Midbrain (tissue), 1 donor: ENCODE results near the gene DYNLL2.
"Not testable (repeated sequence)": the region's sequence is repeated elsewhere in the genome, so short reads cannot be mapped to it uniquely, and the experiment has no call there.

Experiments
- DNase-seq: peaks from one replicate; lab custom pipeline; 2025; lab: John Stamatoyannopoulos, UW

DYNLL2 gene

DNA sequence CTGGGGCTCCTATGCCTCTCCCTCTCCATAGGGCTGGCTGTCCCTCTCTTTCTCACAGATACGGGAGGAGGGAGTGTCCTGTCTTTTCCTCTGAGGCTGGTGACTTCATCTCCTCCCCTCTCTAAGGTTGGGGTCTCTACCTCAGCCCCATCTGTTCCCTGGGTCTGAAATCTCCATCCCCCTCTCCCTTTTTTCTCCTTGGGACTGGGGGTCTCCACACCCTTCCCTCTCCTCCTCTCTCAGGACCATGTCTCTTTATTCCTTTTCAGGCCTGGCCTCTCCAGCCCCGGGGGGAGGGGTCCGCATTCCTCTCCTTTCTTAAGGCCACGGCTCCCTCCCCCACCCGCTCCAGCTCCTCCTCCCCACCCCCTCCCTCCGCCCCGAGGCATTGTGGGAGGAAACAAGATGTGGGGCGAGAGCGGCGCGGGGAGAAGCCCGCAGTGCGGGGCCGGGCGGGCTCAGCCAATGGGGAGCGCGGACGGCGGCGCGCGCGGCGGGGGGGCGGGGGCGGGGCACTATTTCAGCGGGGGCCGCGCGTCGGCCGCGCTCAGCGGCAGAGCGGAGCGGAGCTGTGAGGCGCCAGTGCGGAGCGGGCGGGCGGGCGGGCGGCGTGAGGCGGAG lies at the start of gene DYNLL2:
Gene DYNLL2 (plus strand): TSS at position 550 of the 621 bp plus-strand sequence. CDS start 3,672 bp downstream, outside the sequence.
- DNase-seq, result peak; percentile 85

DNA sequence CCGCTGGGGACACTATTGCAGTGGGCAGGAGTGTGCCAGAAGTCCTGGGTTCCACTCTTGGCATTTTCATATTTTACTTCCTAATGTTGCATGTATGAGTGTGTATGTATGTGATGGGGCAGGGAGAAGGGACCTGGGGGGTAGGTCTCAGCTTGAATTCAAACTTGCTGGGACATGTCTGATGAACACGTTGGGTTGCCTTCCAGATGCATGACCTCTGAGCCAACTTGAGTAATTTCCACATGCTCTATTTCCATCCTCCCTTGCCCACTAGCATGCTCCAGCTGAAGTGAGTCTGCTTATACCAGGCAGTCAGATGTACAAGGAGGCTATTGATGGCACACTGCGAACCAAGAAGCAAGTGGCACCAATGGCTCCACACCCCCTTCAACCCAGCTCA lies 43.2 kb upstream of the DYNLL2 start:
- no peak for DNase-seq

DNA sequence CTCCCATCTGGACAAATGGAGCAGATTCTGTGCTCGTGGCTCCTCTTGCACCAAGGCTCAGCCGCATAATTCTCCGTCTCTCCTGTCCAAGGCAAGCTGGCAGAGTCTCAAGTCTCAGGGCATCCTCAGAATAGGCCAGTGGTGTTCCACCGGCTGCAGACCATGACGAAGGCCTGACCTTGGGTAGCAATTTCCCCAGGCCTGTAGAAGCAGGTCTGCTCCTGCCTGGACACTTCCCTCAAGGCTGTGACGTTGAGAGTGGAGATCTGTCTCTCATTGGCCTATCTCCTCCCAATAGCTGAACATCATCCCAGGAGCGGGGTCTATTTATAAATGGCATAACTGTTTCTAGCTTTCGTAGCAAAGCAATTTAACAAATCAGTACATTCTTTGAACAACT lies 42.8 kb upstream of the DYNLL2 start:
- no peak for DNase-seq

DNA sequence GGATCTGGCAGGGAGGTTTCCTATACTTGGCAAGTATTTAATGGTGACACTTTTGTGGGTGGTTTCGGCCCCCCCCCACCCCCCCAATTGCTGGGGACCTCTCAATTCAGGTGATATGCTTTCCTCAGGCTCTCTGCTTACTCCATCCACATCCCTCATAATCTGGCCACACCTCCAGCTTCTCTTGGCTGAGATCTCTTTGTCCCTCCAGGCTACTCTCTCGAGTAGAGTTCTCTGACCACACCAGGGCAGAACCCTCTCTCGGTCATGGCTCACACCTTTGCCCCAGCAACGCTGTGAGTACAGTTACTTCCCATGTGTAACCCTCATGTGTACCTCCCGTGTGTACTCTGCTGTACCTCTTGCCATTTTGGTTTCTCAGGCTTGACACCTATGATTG lies 42.1 kb upstream of the DYNLL2 start:
- no peak for DNase-seq

DNA sequence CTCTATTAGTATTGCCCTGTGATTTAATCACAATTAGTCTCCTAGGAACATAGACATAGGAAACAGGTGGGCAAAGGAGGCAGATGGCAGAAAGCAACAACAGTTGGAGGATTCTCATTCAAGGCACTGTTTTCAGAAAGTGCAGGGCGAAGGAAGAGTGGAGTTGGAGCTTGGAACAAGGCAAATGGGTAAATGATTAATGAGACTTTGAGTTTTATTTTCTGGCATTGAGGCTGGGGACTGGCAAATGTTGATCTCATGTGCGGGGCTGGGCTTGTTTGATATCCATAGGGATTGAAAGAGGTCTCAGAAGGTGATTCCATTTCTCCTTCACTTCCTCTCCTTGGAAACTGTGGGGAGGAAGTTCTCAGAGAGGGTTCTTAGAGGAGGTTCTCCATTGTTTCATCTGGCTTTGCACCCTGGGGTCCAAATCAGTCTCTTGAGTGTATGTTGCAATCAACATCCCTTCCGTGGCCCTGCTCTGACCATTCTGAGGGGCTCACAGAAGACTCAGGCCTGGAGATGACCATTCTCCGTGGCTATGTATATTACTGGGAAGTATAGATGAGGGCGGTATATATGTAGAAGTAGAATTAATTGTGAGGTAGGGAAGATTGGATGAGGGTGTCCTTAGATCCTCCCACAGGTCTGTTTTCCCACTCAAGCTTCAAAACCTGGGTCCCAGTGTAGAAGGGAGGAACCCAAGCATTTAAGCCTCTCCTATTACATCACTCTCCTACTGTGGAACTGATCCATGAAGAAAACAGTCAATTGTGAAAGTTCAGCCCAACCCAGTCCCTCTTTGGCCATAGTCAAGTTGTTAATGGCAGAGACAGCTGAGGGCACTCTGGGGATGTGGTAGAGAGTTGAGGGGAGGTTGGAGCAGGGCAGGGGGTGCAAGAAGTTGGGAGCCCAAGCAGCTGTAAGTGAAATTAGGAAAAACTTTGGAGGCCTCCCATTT lies 39.7 kb upstream of the DYNLL2 start:
- DNase-seq, result no peak

DNA sequence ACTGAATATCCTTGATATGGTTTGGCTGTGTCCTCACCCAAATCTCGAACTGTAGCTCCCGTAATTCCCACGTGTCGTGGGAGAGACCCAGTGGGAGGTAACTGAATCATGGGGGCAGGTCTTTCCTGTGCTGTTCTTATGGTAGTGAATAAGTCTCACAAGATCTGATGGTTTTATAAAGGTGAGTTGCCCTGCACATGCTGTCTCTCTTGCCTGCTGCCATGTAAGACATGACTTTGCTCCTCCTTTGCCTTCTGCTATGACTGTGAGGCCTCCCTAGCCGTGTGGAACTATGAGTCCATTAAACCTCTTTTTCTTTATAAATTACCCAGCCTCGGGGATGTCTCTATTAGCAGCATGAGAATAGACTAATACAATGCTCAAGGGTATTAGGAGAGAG lies 39.0 kb upstream of the DYNLL2 start:
- not testable (repeated sequence) for DNase-seq

DNA sequence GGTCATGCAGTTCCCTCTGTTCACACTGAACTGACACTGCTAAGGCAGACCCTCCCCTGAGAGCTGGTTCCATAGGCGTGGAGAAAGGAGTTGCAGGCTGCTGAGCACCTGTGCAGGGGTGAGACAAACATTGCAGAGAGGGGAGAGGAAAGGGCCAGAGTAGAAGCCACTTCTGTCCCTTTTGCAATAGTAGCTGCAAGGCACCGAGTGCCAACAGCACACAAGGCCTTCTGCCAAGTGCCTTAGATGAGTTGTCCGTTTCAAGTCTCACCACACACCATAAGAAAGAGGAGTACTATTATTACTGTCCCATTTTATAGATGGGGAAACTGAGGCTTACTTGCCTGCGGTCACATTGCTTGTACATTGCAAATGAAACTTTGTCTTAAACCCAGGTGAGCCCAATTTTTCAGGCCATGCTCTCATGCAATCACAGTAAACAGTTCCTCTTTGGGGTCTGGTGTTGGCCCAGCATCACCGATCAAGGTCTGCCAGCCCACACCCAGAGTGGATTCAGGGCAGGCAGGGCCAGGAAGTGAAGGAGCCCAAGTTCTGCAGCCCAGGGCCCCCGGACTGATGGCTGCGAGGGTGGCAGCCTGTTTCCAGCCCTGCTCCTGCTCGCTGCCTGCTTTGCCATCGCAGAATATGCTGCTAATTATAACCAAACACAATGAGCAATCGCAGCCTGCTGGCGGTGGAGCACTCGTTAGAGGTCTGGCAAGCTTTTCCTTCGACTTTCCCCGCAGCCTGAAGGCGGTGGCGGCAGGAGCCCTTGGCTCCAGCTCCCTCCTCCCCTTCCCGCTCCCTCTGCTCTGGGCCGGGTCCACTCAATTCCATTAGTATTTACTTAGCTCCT lies 36.8 kb upstream of the DYNLL2 start:
- no peak for DNase-seq

DNA sequence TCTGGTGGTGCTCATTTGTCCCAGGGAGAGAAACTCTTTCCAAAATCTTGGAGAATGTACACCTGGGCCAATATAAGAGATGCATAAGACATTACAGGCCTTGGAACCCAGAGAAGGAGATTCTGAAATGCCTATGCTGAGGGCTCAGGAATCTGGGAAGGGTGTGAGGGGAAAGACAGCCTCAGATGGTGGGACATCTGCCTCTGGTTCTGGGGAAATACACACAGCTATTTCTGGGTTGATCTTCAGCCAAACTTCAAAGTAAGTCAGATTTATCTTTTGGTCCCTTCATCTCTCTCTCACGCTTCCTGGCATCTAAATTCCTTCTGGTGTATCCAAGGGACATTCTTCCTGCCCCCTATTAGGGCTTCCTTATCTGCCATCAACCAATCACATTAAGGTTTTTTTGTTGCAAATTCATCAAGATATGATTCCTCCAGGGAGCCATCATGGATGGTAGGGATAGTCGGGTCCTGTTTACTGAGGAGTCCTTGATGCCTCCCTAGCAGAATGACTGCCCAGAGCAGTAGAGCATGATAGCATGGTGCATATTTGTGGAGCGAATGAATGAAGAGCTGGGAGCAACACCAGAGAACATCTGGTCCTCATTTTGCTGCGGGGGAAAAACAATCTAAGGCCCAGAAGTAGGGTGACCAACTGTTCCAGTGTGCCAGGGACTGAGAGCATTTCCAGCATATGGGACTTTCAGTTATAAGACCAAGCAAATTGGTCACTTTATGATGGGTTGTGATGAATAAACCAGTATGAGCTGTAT lies 35.7 kb upstream of the DYNLL2 start:
- no peak for DNase-seq

DNA sequence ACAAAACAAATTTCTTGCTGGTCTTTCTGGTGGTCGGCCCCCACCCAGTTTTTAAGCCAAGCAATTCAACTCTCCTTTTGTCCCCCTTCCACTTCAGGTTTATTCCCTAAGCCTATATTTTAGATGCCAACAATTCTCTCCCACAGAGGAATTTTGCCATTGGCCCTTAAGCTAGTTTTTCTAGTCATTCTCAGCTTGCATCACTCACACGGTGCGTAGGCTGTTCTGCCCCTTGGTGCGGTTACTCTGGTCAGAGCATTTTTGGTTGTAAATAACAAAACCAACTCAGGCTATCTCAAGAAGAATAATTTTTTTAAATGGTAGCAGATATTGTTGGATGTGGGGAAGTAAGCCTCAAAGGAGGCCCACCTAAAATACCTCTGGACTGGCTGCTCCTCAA lies 33.7 kb upstream of the DYNLL2 start:
- no peak for DNase-seq

DNA sequence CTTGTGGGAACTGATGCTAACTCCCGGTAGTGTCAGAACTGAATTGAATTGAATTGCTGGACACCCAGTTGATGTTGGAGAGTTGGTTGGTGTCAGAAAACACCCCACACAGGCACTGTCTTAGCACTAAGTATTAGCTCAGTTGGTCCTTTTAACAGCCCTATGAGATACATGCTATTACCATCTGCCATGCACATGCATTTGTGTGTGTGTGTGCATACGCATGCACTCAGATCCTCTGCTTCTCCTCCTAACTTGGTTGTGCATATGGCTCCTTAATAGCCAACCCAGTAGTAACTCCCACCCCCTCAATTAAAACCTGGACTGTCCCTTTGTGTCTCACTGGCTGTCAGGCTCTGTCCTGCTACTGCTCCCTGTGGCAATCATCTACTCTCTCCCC lies 32.3 kb upstream of the DYNLL2 start:
- no peak for DNase-seq

DNA sequence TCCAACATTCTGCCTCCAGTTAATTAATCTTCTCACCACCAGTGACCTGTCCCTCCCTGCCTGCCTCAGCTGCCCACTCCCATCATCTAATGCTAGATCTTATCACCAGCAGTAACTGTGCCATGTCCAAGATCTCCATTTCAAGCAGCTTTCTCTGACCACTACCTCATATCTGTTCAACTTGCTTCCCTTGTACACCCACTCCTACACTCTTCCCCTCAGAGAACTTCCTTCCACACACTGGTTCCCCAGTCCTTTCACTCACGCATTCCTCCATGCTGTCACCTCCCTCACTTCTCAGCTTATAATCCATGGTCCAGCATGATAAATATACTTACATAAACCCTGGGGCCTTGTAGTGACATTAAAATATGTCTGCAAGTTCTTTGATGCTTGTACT lies 31.8 kb upstream of the DYNLL2 start:
- no peak for DNase-seq

DNA sequence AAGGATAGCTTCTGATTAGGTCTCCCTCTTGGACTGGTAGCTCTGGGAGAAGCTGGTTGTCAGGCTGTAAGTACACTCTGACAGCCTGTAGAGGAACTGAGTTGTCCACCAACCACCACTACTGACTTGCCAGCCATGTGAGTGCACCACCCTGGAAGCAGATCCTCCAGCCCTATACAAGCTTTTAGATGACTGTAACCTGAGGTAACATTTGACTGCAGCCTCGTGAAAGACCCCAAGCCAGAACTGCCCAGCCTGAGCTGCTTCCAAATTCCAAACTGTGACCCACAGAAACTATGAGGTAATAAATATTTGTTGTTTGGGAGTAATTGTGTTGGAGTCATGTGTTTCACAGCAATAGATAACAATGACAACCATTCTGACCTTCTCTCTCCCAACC lies 30.8 kb upstream of the DYNLL2 start:
- DNase-seq, result no peak

DNA sequence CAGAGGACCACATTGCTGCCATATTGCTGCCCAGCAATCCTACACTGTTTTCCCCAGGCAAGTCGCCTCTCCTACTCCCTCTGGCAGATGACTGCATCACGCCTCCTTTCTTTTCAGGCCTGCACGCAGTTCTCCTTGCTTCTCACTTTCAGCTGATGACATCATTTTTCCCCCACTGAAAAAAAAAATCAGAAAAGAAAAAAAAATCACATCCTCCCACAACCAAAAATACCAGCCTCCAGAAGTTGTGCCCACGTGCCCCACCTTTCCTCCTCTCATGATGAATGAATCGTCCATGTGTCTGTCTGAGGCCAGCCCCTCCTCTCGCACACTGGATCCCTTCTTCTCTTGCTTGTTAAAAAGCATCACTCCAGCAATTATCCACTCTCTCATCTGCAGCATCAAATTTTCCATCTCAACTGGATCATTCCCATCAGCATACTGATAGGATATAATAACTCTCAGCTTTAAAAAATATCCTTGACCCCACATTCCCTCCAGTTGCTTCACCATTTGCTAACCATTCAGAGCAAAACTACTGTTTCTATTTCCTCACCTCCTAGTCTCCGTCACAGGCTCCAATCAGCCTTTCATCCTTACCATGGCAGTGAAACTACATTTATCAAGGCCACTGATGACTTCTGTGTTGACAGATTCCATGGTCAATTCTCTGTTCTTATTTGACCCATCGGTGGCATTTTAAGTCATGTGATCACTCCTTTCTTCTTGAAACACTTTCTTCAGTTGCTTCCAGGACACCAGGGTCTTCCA lies 30.1 kb upstream of the DYNLL2 start:
- DNase-seq, result no peak

DNA sequence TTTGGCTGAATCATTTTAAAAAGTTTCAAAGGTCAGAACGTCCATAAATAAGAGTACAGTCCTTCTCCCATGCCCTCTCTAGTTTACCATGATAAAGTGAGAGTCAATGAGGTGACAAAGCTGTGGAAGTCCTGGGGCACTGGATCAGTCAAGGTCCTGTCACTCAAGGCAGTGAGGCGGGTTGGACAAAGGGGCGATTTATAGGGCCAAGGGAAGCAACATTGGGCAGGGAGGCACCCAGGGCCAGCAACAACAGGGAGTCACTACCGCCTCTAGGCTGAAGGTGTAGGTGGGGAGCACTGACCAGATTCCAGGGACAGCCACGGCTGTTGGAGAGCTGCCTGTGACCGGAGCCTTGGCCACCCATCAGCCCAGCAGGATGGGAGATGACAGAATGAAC lies 28.6 kb upstream of the DYNLL2 start:
- DNase-seq, result no peak

DNA sequence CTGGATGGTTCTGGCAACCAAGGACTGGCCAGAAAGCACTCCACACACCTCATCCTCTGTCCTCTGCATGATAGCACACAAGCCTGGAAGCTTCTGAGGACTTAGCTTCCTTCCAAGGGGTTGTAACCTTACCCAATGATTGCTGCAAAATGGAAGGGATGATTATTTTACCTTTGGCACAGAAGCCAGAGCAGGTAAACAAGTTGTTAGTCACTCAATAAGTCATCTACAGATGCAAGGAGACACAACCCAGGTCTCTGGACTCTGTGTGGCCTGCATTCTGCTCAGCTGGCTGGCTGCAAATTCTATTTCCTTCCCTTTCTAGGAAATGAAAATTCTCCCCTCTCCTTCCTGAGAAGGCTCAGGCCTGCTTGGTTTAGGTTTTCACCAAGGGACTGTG lies 26.7 kb upstream of the DYNLL2 start:
- no peak for DNase-seq

DNA sequence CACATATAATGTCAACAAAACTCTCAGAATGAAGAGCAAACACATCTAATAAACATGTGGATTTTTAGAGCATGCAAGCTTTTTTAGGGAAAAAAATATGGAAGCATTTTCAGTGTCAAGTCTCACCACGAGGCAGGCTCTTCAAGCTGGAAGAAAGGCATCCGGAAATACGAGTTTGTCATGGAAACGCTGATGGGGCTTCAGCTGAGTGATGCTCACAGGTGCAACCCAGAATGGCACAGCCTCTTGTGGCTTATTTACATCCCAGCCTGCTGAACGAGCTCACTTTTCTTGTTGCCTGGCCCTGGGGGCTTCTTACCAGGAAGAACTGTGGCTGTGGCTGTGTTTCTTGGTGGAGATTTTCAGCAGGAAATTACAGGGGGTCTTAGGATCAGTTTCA lies 24.1 kb upstream of the DYNLL2 start:
- DNase-seq, result no peak

DNA sequence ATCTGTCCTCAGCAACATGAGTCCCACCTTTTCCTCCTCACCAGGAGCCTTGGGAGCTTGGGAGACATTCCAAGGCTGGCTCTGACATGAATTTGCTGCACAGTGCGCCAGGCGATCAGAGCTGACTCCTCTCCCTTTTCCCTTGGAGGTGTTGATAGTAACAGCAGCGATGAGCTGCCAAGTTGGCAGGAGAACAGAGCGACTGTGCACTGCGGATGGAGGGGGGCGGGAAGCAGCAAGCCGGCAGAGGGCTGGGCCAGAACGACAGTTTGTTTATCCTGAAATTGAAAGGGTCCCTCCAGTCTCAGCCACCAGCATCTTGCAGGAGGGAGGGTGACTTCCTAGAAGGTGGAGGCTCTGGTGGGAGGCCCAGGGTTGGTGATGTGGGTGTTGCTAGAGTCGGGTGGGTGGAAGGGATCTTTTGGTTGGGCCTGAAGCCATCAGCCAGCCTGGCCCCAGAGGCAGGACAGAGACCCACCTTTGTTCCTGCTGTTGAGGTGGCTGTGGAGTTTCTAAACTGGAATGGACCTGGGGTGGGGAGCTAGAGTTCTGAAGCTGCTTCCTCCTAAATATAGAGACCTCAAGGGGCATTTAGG lies 22.5 kb upstream of the DYNLL2 start:
- DNase-seq, result no peak

DNA sequence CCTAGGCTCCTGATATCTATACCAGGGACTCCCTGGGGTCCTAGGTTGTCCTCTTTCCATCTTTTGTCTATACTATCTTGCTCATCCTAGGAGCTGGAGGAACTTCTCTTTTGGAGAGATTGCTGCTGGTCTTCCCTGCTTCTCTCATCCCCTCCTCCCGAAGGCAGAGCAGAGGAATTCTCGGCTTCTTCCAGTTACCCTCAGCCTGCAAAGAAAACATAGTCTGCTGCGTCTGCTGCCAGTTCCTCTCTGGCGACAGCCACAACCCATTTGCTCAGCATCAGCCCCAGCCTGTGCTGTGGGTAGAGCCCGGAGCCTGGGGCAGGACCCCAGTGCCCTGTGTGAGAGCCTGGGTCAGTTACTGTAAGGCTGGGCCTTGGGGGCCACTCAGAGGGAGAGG lies 21.5 kb upstream of the DYNLL2 start:
- DNase-seq, result no peak

DNA sequence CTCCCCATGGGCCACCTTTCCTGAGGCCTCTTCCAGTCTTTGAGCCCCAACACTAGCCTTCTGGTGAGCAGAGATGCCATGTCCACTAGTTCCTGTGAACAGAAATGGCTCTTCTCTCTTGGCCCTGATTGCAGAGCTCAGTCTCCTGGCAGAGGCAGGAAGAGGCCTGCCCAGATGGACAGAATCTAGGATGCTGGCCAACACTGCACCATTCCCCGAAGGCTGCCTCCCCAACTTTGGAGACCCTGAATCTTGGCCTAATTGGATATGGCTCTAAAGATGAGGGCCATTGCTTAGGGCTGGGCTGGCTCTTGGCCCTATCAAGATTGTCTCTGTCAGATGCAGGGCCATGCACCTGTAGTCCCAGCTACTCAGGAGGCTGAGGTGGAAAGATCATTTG lies 18.0 kb upstream of the DYNLL2 start:
- no peak for DNase-seq

DNA sequence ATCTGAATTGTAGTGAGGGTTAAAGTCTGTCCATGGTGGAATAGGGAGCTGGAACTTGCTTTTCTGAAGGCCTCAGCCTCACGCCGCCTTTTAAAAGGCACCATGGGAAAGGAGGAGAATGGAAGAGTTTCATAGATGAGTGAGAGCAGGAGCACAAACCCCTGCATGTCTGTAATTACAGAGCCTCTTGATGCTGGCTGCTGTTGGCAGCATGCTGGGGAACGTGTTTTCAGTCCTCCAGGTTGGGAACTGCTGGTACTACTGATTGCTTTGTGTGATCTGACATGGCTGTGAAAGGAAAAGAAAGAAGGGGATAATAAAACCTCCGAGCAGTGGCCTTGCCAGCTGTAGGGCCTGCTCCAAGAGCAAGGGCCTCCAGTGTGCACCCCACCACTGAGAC lies 16.8 kb upstream of the DYNLL2 start:
- no peak for DNase-seq

DNA sequence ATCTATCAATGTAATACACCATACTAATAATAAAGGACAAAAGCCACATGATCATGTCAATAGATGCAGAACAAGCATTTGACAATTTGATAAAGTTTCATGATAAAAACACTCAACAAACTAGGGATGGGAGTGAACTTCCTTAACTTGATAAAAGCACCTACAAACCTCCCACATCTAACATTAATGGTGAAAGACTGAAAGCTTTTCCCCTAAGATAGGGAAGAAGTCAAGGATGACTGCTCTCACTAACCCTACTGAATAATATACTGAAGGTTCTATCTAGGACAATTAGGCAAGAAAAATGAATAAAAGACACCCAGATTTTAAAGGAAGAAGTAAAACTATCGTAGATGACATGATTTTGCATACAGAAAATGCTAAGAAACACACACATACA lies 10.4 kb upstream of the DYNLL2 start:
- no peak for DNase-seq
